GM18526 (cell line): Measurements from ENCODE around the gene POLR2C.

Experiments
- POLR2A ChIP-seq: IDR thresholded peaks from 3 replicates; pipeline ENCODE4 v1.6.1; 2011; ENCODE audit not compliant: insufficient read length; ENCODE audit errors: extremely low read depth

The POLR2C gene

DNA sequence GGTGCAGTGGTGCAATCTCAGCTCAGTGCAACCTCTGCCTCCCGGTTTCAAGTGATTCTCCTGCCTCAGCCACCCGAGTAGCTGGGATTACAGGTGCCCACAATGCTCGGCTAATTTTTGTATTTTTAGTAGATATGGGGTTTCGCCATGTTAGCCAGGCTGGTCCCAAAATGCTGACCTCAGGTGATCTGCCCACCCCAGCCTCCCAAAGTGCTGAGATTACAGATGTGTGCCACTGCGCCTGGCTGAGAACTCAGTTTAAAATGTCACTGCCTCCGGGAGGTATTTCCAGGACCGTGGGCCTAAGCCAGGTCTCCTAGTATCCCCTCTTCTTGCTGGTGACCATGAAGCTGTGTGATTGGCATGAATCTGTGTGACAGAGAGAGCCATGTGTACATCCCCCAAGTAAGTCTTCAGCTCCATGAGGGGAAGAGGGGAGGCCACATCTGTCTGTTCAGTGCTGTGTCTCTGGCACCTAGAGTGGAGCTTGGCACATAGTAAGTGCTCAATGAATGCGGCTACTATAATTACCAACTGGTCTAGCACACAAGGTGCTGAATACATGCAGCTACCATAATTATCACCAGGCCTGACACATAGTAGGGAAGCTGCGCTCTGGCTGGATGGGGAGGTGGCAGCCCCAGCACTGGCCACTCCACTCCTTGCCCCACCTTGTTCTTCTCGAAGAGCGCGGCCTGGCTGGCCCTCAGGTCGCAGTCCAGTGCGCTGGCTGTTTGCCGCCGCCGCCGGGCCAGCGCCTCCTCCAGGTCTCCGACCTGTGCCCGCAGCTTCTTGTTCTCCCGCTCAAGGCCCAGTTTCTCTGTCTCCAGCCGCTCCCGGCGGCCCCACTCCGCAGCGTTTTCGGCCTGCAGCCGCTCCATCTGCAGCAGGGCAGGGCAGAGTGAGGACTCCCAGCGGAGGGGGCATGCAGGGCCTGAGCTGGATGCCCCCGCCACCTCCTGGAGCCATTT lies 55.2 kb downstream of the POLR2C start:
- no peak for TF ChIP-seq POLR2A

DNA sequence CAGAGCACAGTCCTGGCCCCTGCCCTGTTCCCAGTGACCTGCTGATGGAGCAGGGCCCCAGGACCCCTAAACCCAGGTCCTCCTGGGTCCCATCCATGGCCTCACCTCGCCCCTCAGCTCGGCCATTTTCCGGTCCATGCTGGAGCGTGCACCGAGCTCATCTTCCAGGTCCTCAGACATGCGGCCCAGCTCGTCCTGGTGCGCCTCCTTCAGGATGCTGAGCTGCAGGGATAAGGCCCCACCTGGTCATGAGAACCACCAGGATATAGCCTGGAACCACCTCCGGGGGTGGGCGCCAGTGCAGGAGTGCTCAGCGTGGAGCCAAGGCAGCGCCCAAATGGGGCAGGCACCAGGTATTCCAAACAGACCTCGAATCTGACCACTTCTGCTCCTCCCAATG lies 56.0 kb downstream of the POLR2C start:
- TF ChIP-seq POLR2A, result no peak

DNA sequence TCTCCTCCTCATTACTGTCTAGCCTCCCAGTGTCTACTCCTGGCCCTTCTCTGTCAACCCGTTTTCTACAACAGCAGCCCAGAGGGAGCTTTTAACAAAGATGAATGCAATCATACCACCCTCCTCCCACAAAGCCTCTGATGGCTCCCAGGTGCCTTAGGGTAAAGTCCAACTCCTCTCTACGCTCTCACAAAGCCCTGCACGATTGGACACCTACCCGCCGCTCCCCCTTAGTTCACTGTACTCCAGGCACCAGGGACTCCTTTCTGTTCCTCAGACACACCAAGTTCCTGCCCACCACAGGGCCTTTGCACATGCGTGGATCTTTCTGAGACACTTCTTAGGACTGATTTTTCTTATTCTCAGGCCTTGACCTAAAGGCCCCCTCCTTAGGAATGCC lies 56.4 kb downstream of the POLR2C start:
- TF ChIP-seq POLR2A, result no peak

DNA sequence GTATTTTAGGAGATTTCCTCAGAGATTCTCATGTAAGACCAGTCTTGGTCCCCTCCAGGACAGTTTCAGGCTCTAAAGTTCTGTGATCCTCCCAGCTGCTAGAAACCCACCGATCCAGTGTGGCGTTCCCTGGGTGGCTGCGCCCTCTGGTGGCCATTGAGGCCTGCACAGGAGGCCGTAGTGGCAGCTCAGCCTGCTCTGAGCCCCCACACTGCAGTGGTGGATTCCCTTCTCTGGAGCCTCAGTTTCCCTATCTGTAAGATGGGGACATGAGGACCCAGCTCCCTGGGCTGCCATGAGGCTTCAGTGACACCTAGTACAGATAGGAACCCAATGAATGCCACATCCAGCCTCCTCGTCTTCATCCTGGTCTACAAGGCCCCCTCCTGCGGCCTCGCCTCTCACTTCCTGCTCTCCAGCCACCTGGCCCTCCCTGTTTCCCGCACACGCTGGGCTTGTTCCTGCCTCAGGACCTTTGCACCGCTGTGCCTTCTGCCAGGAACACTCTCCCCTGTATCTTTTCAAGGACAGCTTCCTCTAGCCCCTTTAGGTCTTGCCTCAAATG lies 57.4 kb downstream of the POLR2C start:
- no peak for TF ChIP-seq POLR2A
